NCI-H2107 treated with DMSO at 0.1 percent for 48 hours (cell line): Measurements from ENCODE around the gene CCT6A.
"Not testable (repeated sequence)": the region's sequence is repeated elsewhere in the genome, so short reads cannot be mapped to it uniquely, and the experiment has no call there.

ENCODE experiments used
- DNase-seq: peaks from one replicate; lab custom pipeline; 2025; ENCODE audit not compliant: unreplicated experiment; lab: John Stamatoyannopoulos, UW

The CCT6A gene, protein sequence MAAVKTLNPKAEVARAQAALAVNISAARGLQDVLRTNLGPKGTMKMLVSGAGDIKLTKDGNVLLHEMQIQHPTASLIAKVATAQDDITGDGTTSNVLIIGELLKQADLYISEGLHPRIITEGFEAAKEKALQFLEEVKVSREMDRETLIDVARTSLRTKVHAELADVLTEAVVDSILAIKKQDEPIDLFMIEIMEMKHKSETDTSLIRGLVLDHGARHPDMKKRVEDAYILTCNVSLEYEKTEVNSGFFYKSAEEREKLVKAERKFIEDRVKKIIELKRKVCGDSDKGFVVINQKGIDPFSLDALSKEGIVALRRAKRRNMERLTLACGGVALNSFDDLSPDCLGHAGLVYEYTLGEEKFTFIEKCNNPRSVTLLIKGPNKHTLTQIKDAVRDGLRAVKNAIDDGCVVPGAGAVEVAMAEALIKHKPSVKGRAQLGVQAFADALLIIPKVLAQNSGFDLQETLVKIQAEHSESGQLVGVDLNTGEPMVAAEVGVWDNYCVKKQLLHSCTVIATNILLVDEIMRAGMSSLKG

DNA sequence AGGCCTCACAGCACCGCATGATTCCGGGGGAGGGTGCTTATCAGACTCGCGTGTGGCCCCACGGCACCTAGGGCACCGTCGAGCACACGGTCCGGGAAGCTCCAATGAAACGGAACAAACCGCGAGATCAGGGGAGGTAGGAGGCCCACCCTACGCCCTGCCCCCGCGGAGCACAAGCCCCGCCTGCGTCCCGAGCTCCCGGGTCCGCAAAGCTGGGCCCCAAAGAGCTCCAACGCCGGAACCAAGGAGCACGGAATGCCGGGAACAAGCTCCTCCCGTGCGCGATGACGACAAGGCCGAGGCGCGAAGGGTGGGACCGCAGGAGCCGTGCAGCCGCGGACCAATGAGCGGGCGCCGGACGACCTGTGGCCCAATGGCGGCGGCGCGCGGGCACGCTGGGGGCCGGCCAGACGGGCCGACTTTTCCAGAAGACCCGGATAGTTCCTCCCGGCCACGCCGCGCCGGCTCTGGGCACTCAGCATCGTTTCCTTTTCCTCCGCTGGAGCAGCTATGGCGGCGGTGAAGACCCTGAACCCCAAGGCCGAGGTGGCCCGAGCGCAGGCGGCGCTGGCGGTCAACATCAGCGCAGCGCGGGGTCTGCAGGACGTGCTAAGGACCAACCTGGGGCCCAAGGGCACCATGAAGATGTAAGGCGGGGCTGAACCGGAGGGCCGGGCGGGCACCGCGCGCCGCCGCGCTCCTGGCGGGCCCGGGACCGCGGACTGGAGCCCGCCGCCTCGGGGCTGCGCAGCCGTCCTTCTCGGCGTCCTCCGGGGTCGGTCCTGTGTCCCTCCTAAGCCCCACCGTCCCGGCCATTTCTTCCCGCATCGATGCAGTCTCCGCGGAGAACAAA, at the start of gene CCT6A, which contains the start of gene PSPH:
Gene CCT6A, plus strand, starts transcription at position 427 of the 853 bp plus-strand sequence. Its CDS starts 84 bp downstream, at position 511.
Gene PSPH, minus strand, starts transcription at position 106 of the 853 bp plus-strand sequence. CDS start 30,232 bp downstream, outside the sequence.
- DNase-seq = peak; percentile 90

DNA sequence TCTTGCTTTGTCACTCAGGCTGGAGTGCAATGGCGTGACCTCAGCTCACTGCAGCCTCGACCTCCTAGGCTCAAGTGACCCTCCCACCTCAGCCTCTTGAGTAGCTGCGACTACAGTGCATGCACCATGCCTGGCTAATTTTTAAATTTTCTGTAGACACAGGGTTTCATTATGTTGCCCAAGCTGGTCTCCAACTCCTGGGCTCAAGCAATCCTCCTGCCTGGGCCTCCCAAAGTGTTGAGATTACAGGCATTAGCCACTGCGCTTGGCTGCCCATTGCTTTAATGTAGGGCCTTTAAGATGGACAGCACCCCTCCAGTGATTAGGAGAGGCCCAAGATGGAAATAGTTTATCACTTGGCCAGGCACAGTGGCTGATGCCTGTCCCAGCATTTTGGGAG, 47.8 kb upstream of the CCT6A start:
- no peak for DNase-seq

DNA sequence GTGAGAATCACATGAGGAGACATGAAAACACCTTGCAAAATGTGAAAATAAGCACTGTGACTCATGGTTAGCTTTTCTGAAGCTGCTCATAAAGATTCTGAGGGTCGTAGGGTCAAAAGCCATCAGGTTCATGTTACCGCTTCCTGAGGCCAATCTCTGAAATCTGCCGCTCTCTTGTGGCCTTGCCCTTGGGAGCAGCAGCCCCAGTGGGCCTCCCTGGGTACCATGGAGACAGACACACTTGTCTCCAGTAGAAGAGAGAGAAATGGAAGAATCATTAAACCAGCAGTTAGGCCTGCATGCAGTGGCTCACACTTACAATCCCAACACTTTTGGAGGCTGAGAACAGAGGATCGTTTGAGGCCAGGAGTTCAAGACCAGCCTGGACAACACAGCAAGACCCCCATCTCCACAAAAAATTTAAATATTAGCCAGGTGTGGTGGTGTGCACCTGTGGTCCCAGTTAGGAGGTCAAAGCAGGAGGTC, 44.4 kb upstream of the CCT6A start:
- DNase-seq = no peak

DNA sequence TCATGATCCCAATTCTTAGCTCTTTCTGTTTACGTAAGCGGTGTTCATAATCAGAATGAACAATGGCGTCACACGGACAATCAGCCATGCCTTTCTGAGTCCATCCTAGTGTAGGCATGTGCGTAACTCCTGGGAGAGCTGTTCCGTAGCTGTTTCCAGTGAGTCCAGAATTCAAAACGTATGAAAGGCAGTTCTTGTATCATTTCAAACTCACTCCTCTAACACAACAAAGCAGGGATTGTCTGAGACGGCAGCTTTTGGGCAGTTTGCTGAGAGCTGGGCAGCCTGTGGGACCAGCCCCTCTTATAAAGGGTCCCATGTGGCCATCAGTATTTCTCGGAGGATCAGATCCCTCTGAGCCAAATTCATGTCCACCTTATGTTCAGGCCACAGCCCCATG, 43.7 kb upstream of the CCT6A start:
- DNase-seq = no peak

DNA sequence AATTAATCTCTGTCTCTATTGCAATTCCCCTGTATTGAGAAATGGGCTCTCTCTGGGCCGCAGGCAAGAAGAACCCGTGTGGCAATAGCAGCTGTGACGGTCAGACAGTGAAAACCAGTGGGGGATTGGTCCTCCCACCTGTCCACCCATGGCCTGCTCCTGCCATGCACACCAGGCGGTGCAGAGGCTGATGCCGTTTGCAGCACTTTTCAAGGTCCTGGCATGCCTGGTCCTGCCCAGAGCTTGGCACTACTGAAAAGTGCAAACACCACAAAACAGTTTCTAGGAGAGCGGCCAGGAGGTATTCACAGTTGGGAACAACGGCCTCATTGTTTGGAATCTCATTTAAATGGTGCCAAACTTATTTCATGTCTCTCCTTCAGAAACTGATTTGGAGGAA, 41.9 kb upstream of the CCT6A start:
- peak; percentile 83 for DNase-seq

DNA sequence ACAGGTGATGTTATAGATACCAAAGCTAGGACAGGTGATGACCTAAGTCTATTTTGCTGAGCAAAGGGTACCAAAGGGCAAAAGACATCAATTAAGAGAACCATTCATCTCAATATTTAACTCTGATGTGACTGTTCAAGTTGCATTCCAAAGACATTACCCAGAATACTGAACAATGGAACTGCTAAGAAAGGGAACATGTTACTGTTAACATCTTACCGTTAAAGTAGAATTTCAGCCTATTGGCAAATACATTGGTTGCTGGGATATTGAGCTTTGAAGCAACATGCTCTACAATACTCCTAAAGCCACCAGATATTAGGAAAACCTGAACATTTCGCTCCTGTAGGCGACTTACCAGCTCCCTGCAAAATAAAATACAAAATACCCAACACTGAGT, 34.5 kb upstream of the CCT6A start:
- not testable (repeated sequence) for DNase-seq

DNA sequence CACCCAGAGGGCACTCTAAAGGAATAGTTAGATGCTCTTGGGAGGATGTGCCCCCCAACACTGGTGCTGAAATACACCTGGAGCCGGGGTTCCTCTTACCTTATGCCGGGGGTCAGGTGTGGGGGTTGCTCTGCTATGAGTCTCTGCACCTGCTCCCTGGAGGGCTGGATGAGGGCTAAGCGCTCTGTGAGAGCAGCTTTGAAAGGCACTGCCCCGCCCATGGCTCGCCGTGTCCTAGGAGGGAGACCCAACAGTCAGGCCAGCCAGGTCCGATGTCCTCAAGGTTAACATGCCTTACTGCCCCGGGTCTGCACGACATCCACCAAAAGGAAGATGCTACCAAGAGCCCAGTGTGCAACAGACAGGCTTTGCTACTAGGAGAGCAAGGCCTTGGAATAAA, 32.1 kb upstream of the CCT6A start:
- DNase-seq = no peak

DNA sequence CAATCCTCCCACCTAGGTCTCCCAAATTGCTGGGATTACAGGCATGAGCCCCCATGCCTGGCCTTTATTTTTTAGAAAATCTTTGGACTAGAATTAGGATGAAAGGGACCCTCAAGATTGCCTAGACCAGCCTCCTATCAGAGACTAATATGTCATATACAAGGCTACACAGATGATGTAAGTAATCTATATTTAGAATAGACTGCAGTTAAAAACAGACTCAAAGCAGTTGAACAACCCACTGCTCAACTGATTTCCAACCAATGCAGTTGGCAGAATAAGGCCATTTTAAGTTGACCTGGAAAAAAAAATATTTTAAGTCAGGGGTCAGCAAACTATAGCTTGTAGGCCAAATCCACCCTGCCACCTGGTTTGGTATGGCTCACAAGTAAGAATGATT, 28.1 kb upstream of the CCT6A start:
- no peak for DNase-seq

DNA sequence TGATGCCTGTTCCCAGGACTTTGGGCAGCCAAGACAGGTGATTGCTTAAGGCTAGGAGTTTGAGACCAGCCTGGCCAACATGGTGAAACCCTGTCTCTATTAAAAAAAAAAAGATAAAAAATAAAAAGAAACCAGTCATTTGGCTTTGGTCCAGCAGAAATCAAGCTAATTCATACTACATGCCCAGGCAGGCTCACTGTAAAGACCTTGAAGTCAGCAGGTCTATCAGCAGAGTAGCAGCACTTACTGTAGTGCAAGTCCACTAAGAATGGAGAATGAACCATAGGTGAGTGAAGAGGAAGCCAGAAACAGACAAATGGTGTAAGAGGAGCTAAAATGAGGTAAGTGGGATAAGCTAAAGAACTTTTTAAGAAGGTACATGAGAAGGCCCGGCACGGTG, 25.0 kb upstream of the CCT6A start:
- no peak for DNase-seq

DNA sequence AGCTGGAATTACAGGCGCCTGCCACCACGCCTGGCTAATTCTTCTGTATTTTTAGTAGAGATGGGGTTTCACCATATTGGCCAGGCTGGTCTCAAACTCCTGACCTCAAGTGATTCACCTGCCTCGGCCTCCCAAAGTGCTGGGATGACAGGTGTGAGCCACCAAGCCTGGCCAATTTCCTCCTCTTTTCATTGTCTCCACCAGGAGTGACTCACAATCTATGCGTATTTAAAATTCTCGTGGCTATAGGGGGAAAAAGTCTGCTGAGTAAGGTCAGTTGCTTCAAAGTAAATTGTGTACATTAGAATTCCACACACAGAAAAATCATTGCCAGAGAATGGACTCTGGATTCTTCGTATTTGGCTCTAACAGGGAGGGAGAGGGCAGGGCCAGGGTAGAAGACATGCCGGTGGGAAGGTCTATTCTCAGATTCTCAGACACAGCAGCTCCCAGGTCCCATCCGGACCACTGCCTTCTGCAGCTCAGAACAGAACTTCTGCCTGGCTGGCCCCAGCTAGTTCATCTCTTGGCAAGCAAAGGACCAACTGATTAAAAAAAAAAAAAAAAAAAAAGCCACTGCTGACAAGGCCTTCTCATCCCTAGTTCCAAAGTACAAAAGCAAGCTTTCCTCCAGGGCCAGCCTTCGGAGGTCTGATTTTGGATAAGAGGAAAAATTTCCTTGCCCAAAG, 22.5 kb upstream of the CCT6A start:
- DNase-seq = no peak

DNA sequence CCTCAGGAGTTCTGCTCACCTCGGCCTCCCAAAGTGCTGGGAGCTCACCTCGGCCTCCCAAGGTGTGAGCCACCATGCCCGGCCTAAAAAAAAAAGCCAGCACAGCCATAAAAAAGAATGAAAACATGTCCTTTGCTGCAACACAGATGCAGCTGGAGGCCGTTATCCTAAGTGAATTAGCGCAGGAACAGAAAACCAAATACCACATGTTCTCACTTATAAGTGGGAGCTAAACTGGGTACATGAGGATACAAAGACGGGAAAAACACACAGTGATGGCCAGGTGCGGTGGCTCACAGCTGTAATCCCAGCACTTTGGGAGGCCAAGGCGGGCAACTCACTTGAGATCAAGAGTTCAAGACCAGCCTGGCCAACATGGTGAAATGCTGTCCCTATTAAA, 21.2 kb upstream of the CCT6A start:
- DNase-seq = no peak

DNA sequence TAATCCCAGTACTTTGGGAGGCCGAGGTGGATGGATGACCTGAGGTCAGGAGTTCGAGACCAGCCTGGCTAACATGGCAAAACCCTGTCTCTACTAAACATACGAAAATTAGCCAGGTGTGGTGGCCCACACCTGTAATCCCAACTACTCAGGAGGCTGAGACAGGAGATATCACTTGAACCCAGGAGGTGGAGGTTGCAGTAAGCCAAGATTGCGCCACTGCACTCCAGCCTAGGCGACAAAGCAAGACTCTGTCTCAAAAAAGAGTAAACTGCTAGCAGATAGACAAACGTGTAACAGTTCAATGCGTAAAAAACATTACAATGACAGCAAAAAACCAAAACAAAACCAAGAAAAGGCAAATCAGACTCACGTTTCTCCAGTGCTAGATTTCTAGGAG, 20.0 kb upstream of the CCT6A start:
- DNase-seq = not testable (repeated sequence)

DNA sequence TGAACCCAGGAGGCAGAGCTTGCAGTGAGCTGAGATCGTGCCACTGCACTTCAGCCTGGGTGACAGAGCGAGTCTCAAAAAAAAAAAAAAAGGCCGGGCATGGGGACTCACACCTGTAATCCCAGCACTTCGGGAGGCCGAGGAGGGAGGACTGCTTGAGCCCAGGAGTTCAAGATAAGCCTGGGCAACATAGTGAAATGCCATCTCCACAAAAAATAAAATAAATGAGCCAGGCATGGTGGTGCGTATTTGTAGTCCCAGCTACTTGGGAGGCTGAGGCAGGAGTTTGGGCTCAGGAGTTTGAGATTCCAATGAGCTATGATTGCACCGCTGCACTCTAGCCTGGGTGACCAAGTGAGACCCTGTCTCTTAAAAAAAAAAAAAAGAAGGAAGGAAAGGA, 19.0 kb upstream of the CCT6A start:
- not testable (repeated sequence) for DNase-seq

DNA sequence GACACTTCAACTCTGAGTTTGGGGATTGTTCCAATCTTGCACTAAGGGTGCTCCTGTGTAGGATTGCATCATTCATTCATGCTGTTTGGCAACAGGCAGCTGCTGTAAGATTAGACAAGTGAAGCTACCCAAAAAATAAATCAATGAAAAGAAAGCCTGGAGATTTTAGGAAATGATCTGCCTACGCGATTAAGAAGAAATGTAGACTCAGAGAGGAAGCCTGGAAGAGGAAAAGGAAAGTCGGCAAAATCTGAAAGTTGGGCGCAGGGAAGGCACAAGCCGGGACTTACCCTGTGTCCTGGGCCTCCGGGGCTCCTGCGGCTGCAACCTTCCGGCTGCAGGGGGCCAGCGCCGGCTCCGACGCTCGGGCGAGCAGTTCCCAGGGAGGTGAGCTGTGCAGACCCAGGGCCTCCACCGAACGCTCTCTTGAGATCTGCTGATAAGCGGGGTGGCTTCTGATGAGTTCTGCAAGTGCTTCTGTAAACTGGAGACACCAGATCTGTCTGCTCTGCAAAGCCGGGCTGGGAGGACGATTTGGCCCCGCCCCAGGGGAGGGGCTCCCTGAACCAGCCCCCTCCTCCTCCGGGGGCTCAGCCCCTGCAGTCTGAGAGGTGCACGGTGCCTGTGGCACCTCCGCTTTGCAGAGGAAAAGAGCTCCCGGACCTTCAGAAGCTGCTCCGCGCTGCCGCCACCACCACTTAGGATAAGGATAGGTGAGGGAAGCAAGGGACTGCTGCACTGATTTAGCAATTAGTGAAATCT, 17.7 kb upstream of the CCT6A start:
- DNase-seq = peak; percentile 82

DNA sequence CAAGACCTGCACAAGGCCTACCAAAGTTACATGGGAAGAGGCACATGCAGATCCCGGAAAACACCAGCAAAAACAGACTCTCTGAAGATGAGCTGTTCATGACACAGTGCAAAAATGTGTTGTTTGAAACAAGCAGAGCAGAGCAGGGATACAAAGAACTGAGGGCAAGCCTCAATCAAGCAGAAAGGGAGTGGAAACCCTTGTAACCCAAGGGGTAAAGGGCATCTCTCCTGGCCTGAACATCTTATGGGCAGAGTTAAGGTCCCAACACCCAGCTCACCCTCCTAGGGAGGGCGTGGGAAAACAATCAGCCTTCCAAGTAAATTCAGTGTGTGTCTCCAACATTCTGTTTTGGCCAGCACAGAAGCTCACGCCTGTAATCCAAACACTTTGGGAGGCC, 10.8 kb upstream of the CCT6A start:
- DNase-seq = no peak

DNA sequence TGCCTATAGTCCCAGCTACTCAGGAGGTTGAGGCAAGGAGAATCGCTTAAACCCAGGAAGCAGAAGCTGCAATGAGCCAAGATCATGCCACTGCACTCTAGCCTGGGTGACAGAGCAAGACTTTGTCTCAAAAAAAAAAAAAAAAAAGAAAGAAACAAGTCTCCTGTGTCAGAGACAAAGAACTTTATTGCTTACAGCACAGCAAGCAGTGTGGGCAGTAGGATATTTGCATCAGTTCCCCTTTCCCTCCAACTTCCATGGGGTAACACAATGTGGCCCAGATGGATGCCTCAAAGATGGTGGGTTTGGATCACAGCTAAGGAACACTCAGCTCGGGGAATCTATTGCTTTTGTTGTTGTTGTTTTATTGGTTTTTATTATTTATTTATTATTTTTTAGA, 5.8 kb upstream of the CCT6A start:
- not testable (repeated sequence) for DNase-seq

DNA sequence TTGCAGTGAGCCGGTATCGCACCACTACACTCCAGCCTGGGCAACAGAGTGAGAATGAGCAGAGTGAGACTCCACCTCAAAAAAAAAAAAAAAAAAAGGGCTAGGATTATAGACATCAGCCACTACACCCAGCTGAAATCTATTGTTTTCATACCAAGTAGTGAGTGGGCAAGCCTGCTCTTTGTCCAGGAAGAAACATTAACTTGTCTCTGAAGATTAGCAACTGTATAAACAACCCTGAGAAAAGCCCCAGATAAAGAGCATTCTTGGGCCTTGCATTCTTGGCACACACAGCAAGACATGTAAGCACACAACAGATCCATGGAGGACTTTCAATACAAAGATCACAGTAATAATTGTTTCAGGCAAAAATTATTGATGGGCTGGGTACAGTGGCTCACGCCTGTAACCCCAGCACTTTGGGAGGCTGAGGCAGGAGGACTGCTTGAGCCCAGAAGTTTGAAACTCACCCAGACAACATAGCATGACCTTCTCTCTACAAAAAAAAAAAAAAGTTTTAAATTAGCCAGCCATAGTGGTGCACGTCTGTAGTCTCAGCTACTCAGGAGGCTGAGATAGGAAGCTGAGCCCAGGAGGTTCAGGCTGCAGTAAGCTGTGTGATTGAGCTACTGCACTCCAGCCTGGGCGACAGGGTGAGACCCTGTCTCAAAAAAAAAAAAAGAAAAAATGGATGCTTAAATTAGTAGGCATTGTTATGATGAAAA, 4.7 kb upstream of the CCT6A start:
- no peak for DNase-seq

DNA sequence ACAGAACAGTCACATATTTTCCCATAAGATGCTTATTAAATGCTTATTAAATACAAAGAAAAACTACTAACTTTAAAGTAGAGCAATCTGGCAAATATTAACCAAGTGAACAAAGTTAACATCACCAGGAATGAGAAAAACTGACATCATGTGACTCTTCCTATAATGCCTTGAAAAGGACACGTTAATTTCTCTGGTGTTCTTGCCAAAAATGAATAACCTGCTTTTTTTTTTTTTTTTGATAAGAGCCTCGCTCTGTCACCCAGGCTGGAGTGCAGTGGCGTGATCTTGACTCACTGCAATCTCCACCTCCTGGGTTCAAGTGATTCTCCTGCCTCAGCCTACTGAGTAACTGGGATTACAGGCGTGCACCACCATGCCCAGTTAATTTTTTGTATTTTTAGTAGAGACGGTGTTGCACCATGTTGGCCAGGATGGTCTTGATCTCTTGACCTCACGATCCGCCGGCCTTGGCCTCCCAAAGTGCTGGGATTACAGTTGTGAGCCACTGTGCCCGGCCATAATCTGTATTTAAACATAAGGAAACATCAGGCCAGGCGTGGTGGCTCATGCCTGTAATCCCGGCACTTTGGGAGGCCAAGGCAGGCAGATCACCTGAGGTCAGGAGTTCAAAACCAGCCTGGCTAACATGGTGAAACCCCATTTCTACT, 4.0 kb upstream of the CCT6A start:
- DNase-seq = not testable (repeated sequence)

DNA sequence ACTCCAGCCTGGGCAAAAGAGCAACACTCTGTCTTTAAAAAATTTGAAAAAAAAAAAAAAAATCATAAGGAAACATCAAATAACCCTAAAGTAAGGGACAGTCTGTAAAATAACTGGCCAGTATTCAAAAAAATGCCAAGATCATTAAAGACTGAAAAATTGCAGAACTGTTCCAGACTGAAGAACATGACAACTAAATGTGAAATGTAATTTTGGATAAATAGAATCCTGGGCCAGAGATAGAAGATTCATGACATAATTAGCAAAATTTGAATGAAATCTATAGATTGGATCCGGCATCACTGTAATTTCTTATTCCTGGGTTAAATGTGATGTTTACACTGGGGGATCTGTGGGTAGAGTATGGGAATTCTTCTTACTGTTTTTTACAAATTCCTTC, 3.3 kb upstream of the CCT6A start:
- DNase-seq = no peak
